ENCODE data around the gene POTEG. TPM values are rescaled to one million over a fixed set of nuclear protein-coding genes. Genes with fewer than 3 reads are reported as not detected.
"Not testable (repeated sequence)": the region's sequence is repeated elsewhere in the genome, so short reads cannot be mapped to it uniquely, and the experiment has no call there.

The POTEG gene
- total RNA-seq, 5 donors from 2014 or later (not counting 1 experiment from before 2014, with no cell fraction given): not detected

DNA sequence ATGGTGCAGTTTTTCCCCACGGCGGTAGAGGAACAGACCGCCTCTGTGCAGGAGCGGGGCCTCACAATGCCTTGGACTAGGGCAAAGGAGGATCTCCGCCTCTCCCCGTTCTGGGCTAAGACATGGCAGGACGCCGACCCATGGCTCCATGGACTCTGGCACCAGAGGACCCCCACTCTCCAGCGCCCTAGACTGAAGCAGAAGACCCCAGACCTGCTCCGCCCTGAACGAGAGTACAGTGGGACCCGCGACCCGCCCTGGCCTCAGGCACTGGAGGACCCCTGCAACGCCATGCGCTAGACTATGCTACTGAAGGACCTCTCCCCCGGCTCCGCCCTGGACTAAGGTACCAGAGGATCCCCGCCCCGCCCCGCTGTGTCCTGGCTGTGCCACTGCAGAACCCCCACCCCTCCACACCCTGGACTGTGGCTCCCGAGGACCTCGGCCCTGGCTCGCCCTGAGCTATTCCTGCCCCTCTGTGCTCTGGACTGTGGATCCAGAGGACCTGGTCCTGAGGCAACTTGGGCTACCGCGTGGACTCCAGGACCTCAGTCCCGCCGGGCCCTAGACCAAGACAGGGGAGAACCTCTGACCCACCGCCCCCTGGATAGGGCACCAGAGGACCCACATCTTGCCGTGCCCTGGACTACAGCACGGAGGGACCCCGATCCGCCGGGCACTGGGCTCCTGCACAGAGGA, 73.1 kb downstream of the POTEG start:
- H3K27ac ChIP-seq (ENCODE audit: low read length); H3K4me1 Mint-ChIP-seq; H3K4me3 Mint-ChIP-seq; H3K36me3 ChIP-seq (ENCODE audit: control insufficient read depth in 2 of 2, extremely low read depth in 1 of 2, insufficient read depth in 1 of 2, low read length in 1 of 2); H3K9me3 ChIP-seq; CTCF ChIA-PET; H3K4me1 ChIP-seq (ENCODE audit: control insufficient read depth in 1 of 2, extremely low read depth in 1 of 2, insufficient read depth in 2 of 2, low read length in 2 of 2); POLR2A ChIA-PET; DNase-seq; H3K9me3 Mint-ChIP-seq; H3K27ac Mint-ChIP-seq; H3K27me3 Mint-ChIP-seq; H3K27me3 ChIP-seq (replicated peaks in 1 of 2; ENCODE audit: control insufficient read depth in 2 of 2, extremely low read depth in 1 of 2, insufficient read depth in 2 of 2, low read length in 1 of 2); H3K4me3 ChIP-seq (ENCODE audit: control insufficient read depth in 1 of 2, extremely low read depth in 1 of 2, low read length in 1 of 2); H3K36me3 Mint-ChIP-seq: not testable (repeated sequence)
- 84% methylated on average over 5 of the region's 34 CpGs for WGBS (ENCODE audit: insufficient coverage)
- ATAC-seq (replicated peaks in 1 of 4): peak in 2 of 4 experiments; percentile 45 to 55
